ENCODE data around the gene KRTAP2-3. TPM values are rescaled to one million over a fixed set of nuclear protein-coding genes. Genes with fewer than 3 reads are reported as not detected.
"Not testable (repeated sequence)": the region's sequence is repeated elsewhere in the genome, so short reads cannot be mapped to it uniquely, and the experiment has no call there.

KRTAP2-3 gene
- total RNA-seq, 1 donor: not detected

GRCh38 chr17:41052566-41052965 is 7.3 kb downstream of the KRTAP2-3 start:
- no peak for TF ChIP-seq CTCF (IDR thresholded peaks at IDR 0.05; ENCODE audit: extremely low read depth, low read depth, low read length)
- Histone ChIP-seq H3K36me3 (ENCODE audit: insufficient read depth, low read length) (no peaks in the 10 kb centered on the region), H3K4me1 (ENCODE audit: insufficient read depth, low read length) (peaks cover 33% of the 10 kb centered on the region), H3K79me2 (ENCODE audit: insufficient read depth, low read length) (peaks cover 9% of the 10 kb centered on the region), H3K27ac (ENCODE audit: low read depth, low read length) (peak overlapping the region; percentile 66), H2AFZ (ENCODE audit: low read length) (no peak overlapping the region), H3K4me3 (ENCODE audit: insufficient read depth, low read length) (no peak overlapping the region), H3K27me3 (ENCODE audit: insufficient read depth, low read length) (no peaks in the 10 kb centered on the region), H3K9me3 (ENCODE audit: low read depth, low read length) (peaks cover 2% of the 10 kb centered on the region), H4K20me1 (ENCODE audit: insufficient read depth, low read length) (no peaks in the 10 kb centered on the region), H3K4me2 (ENCODE audit: insufficient read depth, low read length) (no peak overlapping the region)
- DNase-seq (ENCODE audit: insufficient read length, low spot score, missing footprints): peak; percentile 86

GRCh38 chr17:41049110-41049509 is 10.8 kb downstream of the KRTAP2-3 start:
- Histone ChIP-seq H3K4me1 (ENCODE audit: insufficient read depth, low read length) (peaks cover 38% of the 10 kb centered on the region), H3K4me3 (ENCODE audit: insufficient read depth, low read length) (no peak overlapping the region), H3K79me2 (ENCODE audit: insufficient read depth, low read length) (peaks cover 5% of the 10 kb centered on the region), H3K27me3 (ENCODE audit: insufficient read depth, low read length) (no peaks in the 10 kb centered on the region), H3K36me3 (ENCODE audit: insufficient read depth, low read length) (no peaks in the 10 kb centered on the region), H2AFZ (ENCODE audit: low read length) (no peak overlapping the region), H3K9me3 (ENCODE audit: low read depth, low read length) (no peaks in the 10 kb centered on the region), H3K27ac (ENCODE audit: low read depth, low read length) (peak overlapping the region; percentile 97), H4K20me1 (ENCODE audit: insufficient read depth, low read length) (no peaks in the 10 kb centered on the region), H3K4me2 (ENCODE audit: insufficient read depth, low read length) (peak overlapping the region; percentile 63)
- peak; percentile 95 for DNase-seq (ENCODE audit: insufficient read length, low spot score, missing footprints)
- no peak for TF ChIP-seq CTCF (IDR thresholded peaks at IDR 0.05; ENCODE audit: extremely low read depth, low read depth, low read length)

- Histone ChIP-seq H3K27ac (ENCODE audit: low read depth, low read length) (peak overlapping the region; percentile 97), H4K20me1 (ENCODE audit: insufficient read depth, low read length) (no peaks in the 10 kb centered on the region), H3K4me3 (ENCODE audit: insufficient read depth, low read length) (no peak overlapping the region), H3K36me3 (ENCODE audit: insufficient read depth, low read length) (no peaks in the 10 kb centered on the region), H2AFZ (ENCODE audit: low read length) (peak overlapping the region; percentile 60), H3K4me1 (ENCODE audit: insufficient read depth, low read length) (peaks cover 38% of the 10 kb centered on the region), H3K27me3 (ENCODE audit: insufficient read depth, low read length) (no peaks in the 10 kb centered on the region), H3K9me3 (ENCODE audit: low read depth, low read length) (no peaks in the 10 kb centered on the region), H3K79me2 (ENCODE audit: insufficient read depth, low read length) (no peaks in the 10 kb centered on the region), H3K4me2 (ENCODE audit: insufficient read depth, low read length) (peak overlapping the region; percentile 63)
- DNase-seq (ENCODE audit: insufficient read length, low spot score, missing footprints): peak; percentile 97
- no peak for TF ChIP-seq CTCF (IDR thresholded peaks at IDR 0.05; ENCODE audit: extremely low read depth, low read depth, low read length)
Observed at GRCh38 chr17:41048441-41048840, 11.5 kb downstream of the KRTAP2-3 start.

GRCh38 chr17:41046735-41047465 is 13.0 kb downstream of the KRTAP2-3 start, which contains the start of gene KRTAP2-1:
Gene KRTAP2-1, minus strand, starts transcription at chr17:41047316. Its CDS starts 49 bp downstream, at chr17:41047267.
- H4K20me1 ChIP-seq (ENCODE audit: insufficient read depth, low read length); H3K36me3 ChIP-seq (ENCODE audit: insufficient read depth, low read length); H3K4me3 ChIP-seq (ENCODE audit: insufficient read depth, low read length); H3K9me3 ChIP-seq (ENCODE audit: low read depth, low read length); H3K79me2 ChIP-seq (ENCODE audit: insufficient read depth, low read length); H3K27me3 ChIP-seq (ENCODE audit: insufficient read depth, low read length); H2AFZ ChIP-seq (ENCODE audit: low read length); DNase-seq (ENCODE audit: insufficient read length, low spot score, missing footprints): not testable (repeated sequence)
- H3K4me1 ChIP-seq (ENCODE audit: insufficient read depth, low read length): peaks cover 32% of the 10 kb centered on the region
- H3K27ac ChIP-seq (ENCODE audit: low read depth, low read length): peak within 1 kb of the TSS; percentile 97
- H3K4me2 ChIP-seq (ENCODE audit: insufficient read depth, low read length): peak within 1 kb of the TSS; percentile 63

All from osteoblast (primary cell).